Mucosa of rectum (tissue), 2 donors: Measurements from ENCODE around the gene TRIM65.

Experiments used
- H3K27ac ChIP-seq, 2 donors: one replicate each; pipeline ENCODE4 v1.7.0; 2013; ENCODE audit warnings: inconsistent platforms in 2 of 2, low read depth in 2 of 2, low read length in 2 of 2
- H3K27me3 ChIP-seq, 2 donors: one replicate each; pipeline ENCODE4 v1.7.0; 2013; ENCODE audit warnings: low read length in 2 of 2; ENCODE audit not compliant: control insufficient read depth in 2 of 2, insufficient read depth in 2 of 2
- H3K36me3 ChIP-seq, 2 donors: one replicate each; pipeline ENCODE4 v1.7.0; 2013; ENCODE audit warnings: low read length in 2 of 2; ENCODE audit not compliant: control insufficient read depth in 2 of 2, insufficient read depth in 2 of 2
- H3K4me1 ChIP-seq, 2 donors: one replicate each; pipeline ENCODE4 v1.7.0; 2013; ENCODE audit warnings: low read length in 2 of 2, mild to moderate bottlenecking in 1 of 2; ENCODE audit not compliant: control insufficient read depth in 2 of 2, insufficient read depth in 2 of 2
- H3K4me3 ChIP-seq, 2 donors: one replicate each; pipeline ENCODE4 v1.7.0; 2013; ENCODE audit warnings: low read length in 2 of 2
- H3K9ac ChIP-seq, 2 donors: one replicate each; pipeline ENCODE4 v1.7.0; 2013; ENCODE audit warnings: low read length in 2 of 2, low read depth in 1 of 2, mild to moderate bottlenecking in 1 of 2
- H3K9me3 ChIP-seq, 2 donors: one replicate each; pipeline ENCODE4 v1.7.0; 2013; ENCODE audit warnings: low read length in 2 of 2; ENCODE audit not compliant: control insufficient read depth in 2 of 2
- donor health status: healthy.
- donor health status: Normal muscosa, but diverticular disease.

The TRIM65 gene

DNA sequence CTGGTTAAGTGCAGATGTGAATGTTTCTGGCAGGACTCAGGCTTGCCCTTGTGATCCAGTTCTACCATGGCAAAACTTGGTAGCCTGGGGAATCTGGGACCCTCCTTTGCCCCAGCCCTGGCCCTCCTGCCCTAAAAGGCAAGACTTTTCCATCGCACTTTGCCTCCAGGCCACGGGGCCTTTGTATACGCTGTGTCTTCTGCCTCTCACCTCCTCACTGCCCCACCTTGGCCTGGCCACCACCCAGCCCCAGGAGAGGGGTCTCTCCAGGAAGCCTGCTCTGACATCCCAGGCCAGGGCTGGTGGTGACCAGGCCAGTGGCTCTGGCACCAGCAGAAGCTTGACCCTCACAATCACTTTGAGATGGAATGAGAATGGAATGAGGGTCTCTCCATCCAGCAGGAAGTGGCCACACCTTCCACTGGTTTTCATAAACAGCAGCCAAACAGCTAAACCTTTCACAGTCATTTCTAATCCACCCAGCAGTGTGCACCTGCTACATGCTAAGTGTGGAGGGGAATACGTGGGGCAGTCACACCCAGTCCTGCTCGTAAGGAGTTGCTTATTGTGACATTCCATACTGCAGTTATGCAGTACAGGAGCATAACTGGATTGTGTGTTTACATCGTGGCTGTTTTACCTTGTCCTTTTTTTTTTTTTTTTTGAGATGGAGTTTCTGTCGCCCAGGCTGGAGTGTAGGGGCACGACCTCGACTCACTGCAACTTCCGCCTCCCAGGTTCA, 9.6 kb upstream of the TRIM65 start:
- no peak overlapping the region for H3K9ac ChIP-seq
- H3K27me3 ChIP-seq = no peaks in the 10 kb centered on the region
- H3K4me1 ChIP-seq = peaks cover 5 to 14% of the 10 kb centered on the region in 2 donors
- no peak overlapping the region for H3K4me3 ChIP-seq
- H3K36me3 ChIP-seq = peaks cover 0 to 8% of the 10 kb centered on the region in 2 donors
- H3K9me3 ChIP-seq = no peaks in the 10 kb centered on the region
- no peak overlapping the region for H3K27ac ChIP-seq

DNA sequence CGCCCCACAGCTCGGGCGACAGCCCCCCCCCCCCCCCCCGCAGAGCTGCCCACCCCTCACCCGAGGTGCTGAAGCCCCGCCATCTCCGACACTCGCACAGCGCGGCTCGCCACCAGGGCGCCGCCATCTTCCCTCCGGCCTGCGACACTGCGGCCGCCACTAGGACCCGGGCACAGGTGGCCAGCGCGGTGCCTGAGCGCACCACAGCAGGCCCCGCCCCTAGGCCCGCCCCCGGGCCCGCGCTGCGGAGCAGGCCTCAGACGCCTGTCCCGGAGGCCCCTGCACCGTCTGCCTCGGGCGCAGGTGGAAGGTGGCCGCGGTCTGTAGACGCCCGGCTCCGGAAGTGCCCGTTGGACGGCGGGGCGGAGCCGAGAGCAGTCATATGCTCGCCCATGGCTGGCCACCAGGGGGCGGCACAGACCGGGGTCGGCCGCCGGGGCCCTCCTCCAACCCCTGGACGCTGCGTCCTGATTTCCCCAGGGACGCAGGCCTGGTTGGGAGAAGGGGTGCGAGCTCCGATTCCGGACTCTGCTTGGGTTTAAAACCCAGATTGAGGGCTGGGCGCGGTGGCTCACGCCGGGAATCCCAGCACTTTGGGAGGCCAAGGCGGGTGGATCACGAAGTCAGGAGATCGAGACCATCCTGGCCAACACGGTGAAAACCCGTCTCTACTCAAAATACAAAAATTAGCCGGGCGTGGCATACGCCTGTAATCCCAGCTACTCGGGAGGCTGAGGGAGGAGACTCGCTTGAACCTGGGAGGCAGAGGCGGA, 8.2 kb upstream of the TRIM65 start, which contains the start of gene MRPL38:
TSS of gene MRPL38 (minus strand) at position 136 of the 773 bp plus-strand sequence. CDS start at position 127, 9 bp downstream.
- Histone ChIP-seq H3K36me3 (peaks cover under 1 to 19% of the 10 kb centered on the region in 2 donors), H3K4me1 (peaks cover 5 to 11% of the 10 kb centered on the region in 2 donors), H3K9ac (peak within 1 kb of the TSS; percentile 74 to 81), H3K9me3 (no peaks in the 10 kb centered on the region), H3K27me3 (no peaks in the 10 kb centered on the region), H3K27ac (peak within 1 kb of the TSS; percentile 88 to 91), H3K4me3 (peak within 1 kb of the TSS; percentile 74 to 84)

DNA sequence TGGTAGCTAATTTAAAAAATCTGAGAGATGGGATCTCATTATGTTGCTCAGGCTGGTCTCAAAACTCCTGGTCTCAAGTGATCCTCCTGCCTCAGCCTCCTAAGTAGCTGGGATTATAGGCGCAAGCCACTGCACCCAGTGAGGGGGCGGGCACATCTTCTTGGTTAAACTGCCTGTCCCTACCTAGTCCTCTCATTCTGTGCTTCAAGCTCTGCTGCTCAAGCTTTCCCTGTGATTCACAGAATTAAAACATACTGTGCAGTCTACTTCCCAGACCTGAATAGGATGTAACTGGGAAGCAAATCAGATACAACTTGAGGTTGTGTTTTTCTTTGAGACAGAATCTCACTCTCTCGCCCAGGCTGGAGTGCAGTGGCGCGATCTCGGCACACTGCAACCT, 5.7 kb upstream of the TRIM65 start:
- no peaks in the 10 kb centered on the region for H3K27me3 ChIP-seq
- H3K4me3 ChIP-seq = no peak overlapping the region
- no peak overlapping the region for H3K9ac ChIP-seq
- H3K27ac ChIP-seq = no peak overlapping the region
- peaks cover 19 to 34% of the 10 kb centered on the region in 2 donors for H3K36me3 ChIP-seq
- peaks cover 5 to 9% of the 10 kb centered on the region in 2 donors for H3K4me1 ChIP-seq
- H3K9me3 ChIP-seq = no peaks in the 10 kb centered on the region

DNA sequence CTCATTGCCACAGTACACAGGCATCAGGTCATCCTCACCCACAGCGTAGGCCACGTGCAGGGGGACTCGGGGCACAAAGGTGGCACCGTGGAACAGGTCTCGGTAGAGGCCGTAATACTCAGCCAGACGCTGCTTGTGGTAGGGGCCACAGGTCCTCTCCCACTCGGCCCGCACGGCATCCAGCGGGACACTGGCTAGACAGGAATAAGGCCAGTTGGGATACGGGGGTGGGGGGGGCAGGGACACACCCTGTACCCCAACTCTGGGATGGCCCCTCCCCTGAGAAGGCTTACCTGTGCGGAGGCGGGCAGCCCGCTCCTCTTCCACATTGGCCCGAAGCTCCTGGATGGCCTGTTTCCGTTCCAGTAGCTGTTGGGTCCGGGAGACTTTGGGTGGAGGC, 5.0 kb upstream of the TRIM65 start:
- Histone ChIP-seq H3K36me3 (peaks cover 19 to 34% of the 10 kb centered on the region in 2 donors), H3K27ac (no peak overlapping the region), H3K9ac (no peak overlapping the region), H3K9me3 (no peaks in the 10 kb centered on the region), H3K4me3 (no peak overlapping the region), H3K27me3 (no peaks in the 10 kb centered on the region), H3K4me1 (peaks cover 9 to 12% of the 10 kb centered on the region in 2 donors)

DNA sequence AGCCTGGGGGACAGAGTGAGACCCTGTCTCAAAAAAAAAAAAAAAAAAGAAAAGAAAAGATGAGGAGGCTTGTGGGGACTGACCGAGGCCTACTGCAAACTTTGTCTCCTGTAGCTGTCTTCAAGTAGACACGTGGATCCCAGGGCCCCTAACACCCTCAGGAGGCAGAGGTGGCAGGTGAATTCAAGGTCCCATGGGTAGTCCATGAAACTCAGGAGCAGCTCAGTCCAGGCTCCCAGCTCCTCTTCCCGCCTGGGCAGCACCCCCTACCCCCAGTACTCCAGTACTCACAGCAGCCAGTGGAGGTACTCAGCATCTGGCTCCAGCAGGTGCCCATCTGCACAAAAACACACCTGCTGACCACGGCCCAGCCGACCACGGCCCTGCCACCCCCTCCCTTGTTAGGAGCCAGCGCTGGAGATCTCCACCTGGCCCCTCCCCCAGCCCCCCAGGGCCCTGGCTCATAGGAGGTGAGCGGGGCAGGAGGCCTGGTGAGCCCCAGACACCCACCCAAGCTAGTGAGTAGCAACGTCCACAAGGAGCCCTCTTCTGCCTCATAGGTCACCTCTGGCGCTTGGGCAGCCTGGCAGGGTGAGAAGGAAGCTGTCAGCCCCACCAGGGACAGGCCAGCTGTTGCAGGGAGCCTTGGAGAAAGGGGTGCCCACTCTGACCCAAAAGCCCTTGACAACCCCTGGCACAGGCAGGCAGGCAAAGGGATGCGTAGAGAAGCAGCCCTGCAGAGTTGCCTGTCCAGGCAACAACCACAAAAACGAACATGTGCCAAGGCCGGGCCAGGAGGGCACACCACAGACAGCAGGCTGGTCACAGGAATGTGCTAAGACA, 4.2 kb upstream of the TRIM65 start:
- Histone ChIP-seq H3K4me3 (no peak overlapping the region), H3K36me3 (peaks cover 19 to 34% of the 10 kb centered on the region in 2 donors), H3K27ac (no peak overlapping the region), H3K4me1 (peaks cover 9 to 12% of the 10 kb centered on the region in 2 donors), H3K9me3 (no peaks in the 10 kb centered on the region), H3K9ac (no peak overlapping the region), H3K27me3 (no peaks in the 10 kb centered on the region)

DNA sequence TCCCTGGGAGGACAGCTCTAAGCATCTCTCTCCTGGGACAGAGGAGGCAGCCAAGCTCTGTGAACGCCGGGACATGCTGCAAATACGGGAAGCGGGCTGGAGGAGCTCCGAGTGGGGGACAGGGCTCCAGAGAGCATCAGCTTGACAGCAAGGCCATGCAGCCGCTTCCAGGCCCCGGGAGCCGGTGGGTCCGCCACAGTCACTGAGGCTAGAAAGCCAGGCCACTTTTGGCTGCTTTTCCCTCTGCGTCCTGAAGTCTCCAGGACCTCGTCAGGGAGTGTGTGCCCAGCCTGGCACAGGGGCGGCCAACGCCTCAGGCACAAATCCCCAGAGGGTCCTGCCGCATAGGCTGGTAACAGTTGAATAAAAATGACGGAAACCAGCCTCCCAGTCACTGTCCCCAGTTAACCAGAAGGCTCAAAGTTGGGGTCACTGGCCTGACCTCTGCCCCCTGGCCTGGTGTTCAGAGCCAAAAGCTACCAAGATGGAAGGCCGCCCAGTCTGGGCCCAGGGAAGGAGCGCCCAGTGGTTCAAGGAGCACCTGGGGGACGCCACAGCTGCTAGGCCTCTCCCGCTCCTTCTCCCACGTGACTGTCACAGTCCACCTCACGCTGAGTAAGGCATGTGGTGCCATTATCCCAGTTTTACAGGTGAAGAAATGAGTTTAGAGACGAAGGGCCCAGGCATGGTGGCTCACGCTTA, 3.2 kb upstream of the TRIM65 start:
- no peak overlapping the region for H3K9ac ChIP-seq
- peaks cover 19 to 22% of the 10 kb centered on the region in 2 donors for H3K4me1 ChIP-seq
- H3K27ac ChIP-seq = no peak overlapping the region
- H3K9me3 ChIP-seq = no peaks in the 10 kb centered on the region
- no peak overlapping the region for H3K4me3 ChIP-seq
- H3K36me3 ChIP-seq = peaks cover 19 to 34% of the 10 kb centered on the region in 2 donors
- no peaks in the 10 kb centered on the region for H3K27me3 ChIP-seq

DNA sequence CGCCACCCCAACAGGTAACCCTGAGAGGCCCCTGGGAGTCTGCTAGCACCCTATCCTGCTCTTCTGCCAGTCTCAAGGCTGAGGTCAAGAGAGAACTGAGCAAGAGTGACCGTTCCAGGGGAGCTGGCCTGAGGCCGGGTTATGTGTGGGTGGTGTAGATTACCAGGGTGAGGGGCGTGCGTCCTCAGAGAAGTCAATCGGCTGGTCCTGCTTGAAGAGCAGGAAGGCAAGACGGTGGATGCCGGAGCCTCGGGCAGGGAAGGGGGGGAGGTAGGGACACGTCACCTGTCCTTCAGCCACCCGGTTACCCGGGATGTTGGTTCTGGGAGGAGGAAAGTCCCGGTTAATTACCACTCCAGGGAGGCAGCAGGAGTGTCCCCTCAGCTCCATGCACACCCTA, 2.6 kb upstream of the TRIM65 start:
- no peaks in the 10 kb centered on the region for H3K27me3 ChIP-seq
- no peaks in the 10 kb centered on the region for H3K9me3 ChIP-seq
- H3K4me3 ChIP-seq = no peak overlapping the region
- no peak overlapping the region for H3K27ac ChIP-seq
- peaks cover 19 to 34% of the 10 kb centered on the region in 2 donors for H3K36me3 ChIP-seq
- H3K9ac ChIP-seq = no peak overlapping the region
- H3K4me1 ChIP-seq = peaks cover 19 to 25% of the 10 kb centered on the region in 2 donors

DNA sequence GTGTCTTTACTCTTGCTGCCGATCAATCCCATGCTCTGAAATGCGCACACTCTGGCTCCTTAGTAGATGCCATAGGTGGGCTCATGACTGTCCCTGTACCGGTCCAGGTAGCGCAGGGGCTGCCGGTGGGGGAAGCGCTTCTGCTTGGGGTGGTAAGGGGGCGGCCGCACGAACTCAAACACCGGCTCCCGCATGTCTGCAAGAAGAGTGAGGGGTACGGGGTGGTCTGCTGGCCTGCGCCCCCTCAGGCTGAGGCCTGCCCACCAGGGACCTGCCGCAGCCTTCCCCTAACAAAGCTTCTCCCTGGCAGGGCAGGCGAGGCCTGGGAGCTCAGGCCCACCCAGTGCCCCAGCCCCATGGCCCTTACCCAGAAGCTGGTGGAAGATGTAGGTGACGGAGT, 2.0 kb upstream of the TRIM65 start:
- Histone ChIP-seq H3K9ac (no peak overlapping the region), H3K4me3 (no peak overlapping the region), H3K9me3 (no peaks in the 10 kb centered on the region), H3K4me1 (peaks cover 17 to 20% of the 10 kb centered on the region in 2 donors), H3K27me3 (no peaks in the 10 kb centered on the region), H3K36me3 (peaks cover 19 to 34% of the 10 kb centered on the region in 2 donors), H3K27ac (no peak overlapping the region)

DNA sequence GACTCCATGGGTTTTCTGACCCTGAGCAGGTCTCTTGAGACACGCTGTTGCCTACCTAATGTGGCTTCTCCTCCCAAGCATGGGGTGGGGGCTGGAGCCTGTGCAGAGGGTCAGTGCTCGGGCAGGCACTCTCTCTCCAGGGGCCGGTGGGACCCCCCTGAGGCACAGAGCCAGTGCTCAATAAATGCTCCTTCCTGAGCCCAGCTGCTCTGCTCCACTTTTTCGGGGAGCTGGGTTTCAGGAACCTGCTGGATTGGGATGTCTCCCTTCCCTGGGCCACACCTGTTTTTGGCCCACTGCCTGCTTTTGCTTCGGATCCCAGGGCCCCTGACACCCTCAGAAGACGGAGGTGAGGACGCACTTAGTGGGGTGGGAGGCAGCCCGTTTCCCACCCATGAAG, 1.3 kb upstream of the TRIM65 start:
- no peak overlapping the region for H3K27ac ChIP-seq
- no peaks in the 10 kb centered on the region for H3K9me3 ChIP-seq
- peaks cover 19 to 34% of the 10 kb centered on the region in 2 donors for H3K36me3 ChIP-seq
- H3K9ac ChIP-seq = no peak overlapping the region
- peaks cover 17 to 18% of the 10 kb centered on the region in 2 donors for H3K4me1 ChIP-seq
- no peaks in the 10 kb centered on the region for H3K27me3 ChIP-seq
- H3K4me3 ChIP-seq = no peak overlapping the region
